ENCODE data around the gene EPN2. TPM values are rescaled to one million over a fixed set of nuclear protein-coding genes. Genes with fewer than 3 reads are reported as not detected.
"Not testable (repeated sequence)": the region's sequence is repeated elsewhere in the genome, so short reads cannot be mapped to it uniquely, and the experiment has no call there.

EPN2 gene
- total RNA-seq, 6 experiments from 2014 or later: 6.6 to 18.1 (median 11.4) TPM

DNA sequence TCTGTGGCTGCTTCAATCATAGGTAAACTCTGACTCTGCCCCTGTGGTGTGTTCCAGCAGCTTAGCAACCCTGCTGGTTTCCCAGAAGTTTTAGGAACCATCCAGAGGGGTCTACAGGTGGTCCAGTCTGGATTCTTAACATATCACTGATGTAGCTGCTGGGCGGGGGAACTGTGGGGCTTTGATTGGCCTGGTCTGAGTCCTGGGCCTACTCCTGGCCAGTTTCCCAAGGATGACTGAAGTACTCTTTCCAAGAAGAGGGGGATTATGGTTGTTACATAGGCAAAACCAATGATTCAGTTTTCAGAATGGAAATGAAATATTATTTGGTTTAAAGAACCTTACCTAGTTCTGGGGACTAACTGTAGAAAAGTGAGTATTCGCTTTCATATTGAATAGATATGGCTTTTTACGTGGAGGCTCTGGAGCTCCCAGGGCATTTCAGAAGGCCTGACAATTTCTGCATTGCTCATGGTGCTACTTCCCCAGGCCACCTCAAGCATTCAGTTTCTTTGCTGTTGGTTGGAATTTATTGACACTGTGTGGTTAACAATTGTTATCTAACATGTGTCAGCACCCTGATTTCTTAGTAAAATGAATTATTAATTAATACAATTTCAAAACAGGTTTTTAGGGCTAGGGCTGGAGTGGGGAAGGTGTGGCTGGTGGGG, 38.4 kb downstream of the EPN2 start:
- Histone ChIP-seq H3K4me3 (no peak overlapping the region), H3K27me3 (no peaks in the 10 kb centered on the region), H3K27ac (no peak overlapping the region), H3K36me3 (no peaks in the 10 kb centered on the region), H3K4me1 (peaks cover 0 to 5% (median 2%) of the 10 kb centered on the region in 4 donors), H3K9me3 (no peaks in the 10 kb centered on the region)
- no peak for DNase-seq
- no peak for TF ChIP-seq CTCF (IDR thresholded peaks at IDR 0.05)
- no peak for TF ChIP-seq POLR2A (IDR thresholded peaks at IDR 0.05)
- 90% methylated on average over 3 of the region's 3 CpGs for WGBS (ENCODE audit: insufficient coverage, low coverage, low lambda C conversion rate, missing lambda C conversion rate)
- intact Hi-C loops (cut with DNase I): no loop called here
- ATAC-seq: no peak

DNA sequence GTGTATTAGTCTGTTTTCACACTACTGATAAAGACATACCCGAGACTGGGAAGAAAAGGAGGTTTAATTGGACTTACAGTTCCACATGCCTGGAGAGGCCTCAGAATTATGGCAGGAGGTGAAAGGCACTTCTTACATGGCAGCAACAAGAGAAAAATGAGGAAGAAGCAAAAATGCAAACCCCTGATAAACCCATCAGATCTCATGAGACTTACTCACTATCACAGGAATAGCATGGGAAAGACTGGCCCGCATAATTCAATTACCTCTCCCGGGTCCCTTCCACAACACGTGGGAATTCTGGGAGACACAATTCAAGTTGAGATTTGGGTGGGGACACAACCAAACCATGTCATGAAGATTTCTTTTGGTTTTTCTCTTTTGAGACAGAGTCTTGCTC, 41.1 kb downstream of the EPN2 start:
- ATAC-seq; intact Hi-C loops (cut with DNase I); H3K27ac ChIP-seq; H3K27me3 ChIP-seq; H3K36me3 ChIP-seq; H3K4me1 ChIP-seq; DNase-seq; H3K9me3 ChIP-seq; H3K4me3 ChIP-seq: not testable (repeated sequence)
- 93% methylated on average over 3 of the region's 4 CpGs for WGBS (ENCODE audit: insufficient coverage, low coverage, low lambda C conversion rate, missing lambda C conversion rate)

- Histone ChIP-seq H3K27ac (no peak overlapping the region), H3K27me3 (no peaks in the 10 kb centered on the region), H3K4me3 (no peak overlapping the region), H3K9me3 (no peaks in the 10 kb centered on the region), H3K36me3 (no peaks in the 10 kb centered on the region), H3K4me1 (peaks cover 0 to 7% (median 2%) of the 10 kb centered on the region in 4 donors)
- TF ChIP-seq CTCF (IDR thresholded peaks at IDR 0.05): no peak
- TF ChIP-seq POLR2A (IDR thresholded peaks at IDR 0.05): no peak
- WGBS (ENCODE audit: insufficient coverage, low coverage, low lambda C conversion rate, missing lambda C conversion rate): 93% methylated on average over 5 of the region's 6 CpGs
- ATAC-seq: no peak
- DNase-seq: no peak
- intact Hi-C loops (cut with DNase I): no loop called here
Observed at GRCh38 chr17:19278729-19279128, 41.6 kb downstream of the EPN2 start.

DNA sequence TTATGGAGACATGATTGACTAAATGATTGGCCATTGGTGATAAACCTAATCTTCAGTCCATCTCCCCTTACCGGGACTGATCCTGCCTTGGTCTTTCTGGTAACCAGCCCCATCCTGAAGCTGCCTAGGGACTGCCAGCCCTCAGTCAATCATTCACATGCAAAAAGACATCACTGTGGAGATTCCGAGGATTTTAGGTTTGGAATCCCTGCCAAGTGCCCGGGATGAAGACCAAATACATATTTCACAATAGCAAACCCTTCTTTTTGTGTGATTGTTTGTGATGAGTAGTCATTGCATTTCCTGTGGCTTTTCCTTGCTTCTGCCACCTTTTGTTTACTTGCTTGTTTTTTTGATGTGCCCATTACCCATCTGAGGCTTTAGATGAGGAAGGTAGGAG, 44.0 kb downstream of the EPN2 start:
- peak in 2 of 4 donors; percentile 65 to 67 for ATAC-seq
- no peaks in the 10 kb centered on the region for H3K36me3 ChIP-seq
- TF ChIP-seq POLR2A (IDR thresholded peaks at IDR 0.05): no peak
- no peak for TF ChIP-seq CTCF (IDR thresholded peaks at IDR 0.05)
- no peaks in the 10 kb centered on the region for H3K27me3 ChIP-seq
- DNase-seq: no peak
- WGBS (ENCODE audit: insufficient coverage, low coverage, low lambda C conversion rate, missing lambda C conversion rate): 30% methylated on average over 2 of the region's 3 CpGs
- intact Hi-C loops (cut with DNase I): no loop called here
- peaks cover 0 to 7% (median 2%) of the 10 kb centered on the region in 4 donors for H3K4me1 ChIP-seq
- H3K27ac ChIP-seq: no peak overlapping the region
- no peaks in the 10 kb centered on the region for H3K9me3 ChIP-seq
- no peak overlapping the region for H3K4me3 ChIP-seq

GRCh38 chr17:19284005-19284959, 47.1 kb downstream of the EPN2 start:
- DNase-seq: no peak
- ATAC-seq: peak in 1 of 4 donors; percentile 46
- TF ChIP-seq POLR2A (IDR thresholded peaks at IDR 0.05) (no peak), CTCF (IDR thresholded peaks at IDR 0.05) (no peak)
- H3K27me3 ChIP-seq: no peaks in the 10 kb centered on the region
- intact Hi-C loops (cut with DNase I): no loop called here
- WGBS (ENCODE audit: insufficient coverage, low coverage, low lambda C conversion rate, missing lambda C conversion rate): 65% methylated on average over 3 of the region's 3 CpGs
- no peaks in the 10 kb centered on the region for H3K9me3 ChIP-seq
- peaks cover 0 to 7% (median 2%) of the 10 kb centered on the region in 4 donors for H3K4me1 ChIP-seq
- no peak overlapping the region for H3K4me3 ChIP-seq
- H3K27ac ChIP-seq: no peak overlapping the region
- H3K36me3 ChIP-seq: no peaks in the 10 kb centered on the region

Data from right lobe of liver (tissue), 6 donors.